GM18517 (cell line): ENCODE results near the gene WDR27.

ENCODE experiments used
- ATAC-seq: cut with Tn5 transposase; IDR thresholded peaks from one replicate; pipeline ENCODE4 v1.9.1; 2021; ENCODE audit warnings: mild to moderate bottlenecking, moderate library complexity; ENCODE audit not compliant: unreplicated experiment

WDR27 gene

GRCh38 chr6:169701954-169702839 lies at the start of gene WDR27, which contains the start of gene C6orf120:
Gene WDR27 (minus strand): TSS chr6:169702029. CDS start chr6:169689005, 13,024 bp downstream.
Gene C6orf120 (plus strand): TSS chr6:169702126. CDS start chr6:169702460, 334 bp downstream.
- ATAC-seq, result peak; percentile 93

- no peak for ATAC-seq
These were observed 44.7 kb upstream of the WDR27 start for GRCh38 chr6:169746556-169746955.

- no peak for ATAC-seq
These were observed 43.6 kb upstream of the WDR27 start for GRCh38 chr6:169745405-169745804.

GRCh38 chr6:169741344-169741743 lies 39.5 kb upstream of the WDR27 start:
- no peak for ATAC-seq

GRCh38 chr6:169738976-169739529 lies 37.2 kb upstream of the WDR27 start:
- ATAC-seq, result no peak

GRCh38 chr6:169738204-169738975 lies 36.6 kb upstream of the WDR27 start:
- no peak for ATAC-seq

- ATAC-seq, result no peak
These were observed 28.1 kb upstream of the WDR27 start for GRCh38 chr6:169729961-169730360.

GRCh38 chr6:169726963-169727362 lies 25.1 kb upstream of the WDR27 start:
- no peak for ATAC-seq

- ATAC-seq, result no peak
These were observed 24.2 kb upstream of the WDR27 start for GRCh38 chr6:169726049-169726400.

GRCh38 chr6:169725125-169726048 lies 23.6 kb upstream of the WDR27 start:
- peak; percentile 19 for ATAC-seq

- peak; percentile 33 for ATAC-seq
These were observed 22.8 kb upstream of the WDR27 start, which contains the start of gene PHF10 for GRCh38 chr6:169724494-169725124. Gene PHF10 (minus strand): TSS chr6:169724500. CDS start chr6:169723931, 569 bp downstream.

- peak; percentile 19 for ATAC-seq
These were observed 22.2 kb upstream of the WDR27 start for GRCh38 chr6:169723991-169724493.

- ATAC-seq, result peak; percentile 47
These were observed 21.5 kb upstream of the WDR27 start for GRCh38 chr6:169723200-169723909.

- peak; percentile 21 for ATAC-seq
These were observed 20.8 kb upstream of the WDR27 start for GRCh38 chr6:169722362-169723199.

- ATAC-seq, result no peak
These were observed 18.5 kb upstream of the WDR27 start for GRCh38 chr6:169720207-169720855.

- ATAC-seq, result no peak
These were observed 17.3 kb upstream of the WDR27 start for GRCh38 chr6:169719117-169719516.

- no peak for ATAC-seq
These were observed 12.8 kb upstream of the WDR27 start for GRCh38 chr6:169714595-169714994.

- ATAC-seq, result no peak
These were observed 12.3 kb upstream of the WDR27 start for GRCh38 chr6:169714178-169714577.
